HG02588 (cell line): ENCODE data around the gene PCYOX1L.

Experiments used
- ATAC-seq: cut with Tn5 transposase; IDR thresholded peaks from one replicate; pipeline ENCODE4 v1.9.1; 2021; ENCODE audit warnings: mild to moderate bottlenecking, moderate library complexity; ENCODE audit not compliant: unreplicated experiment

The PCYOX1L gene

DNA sequence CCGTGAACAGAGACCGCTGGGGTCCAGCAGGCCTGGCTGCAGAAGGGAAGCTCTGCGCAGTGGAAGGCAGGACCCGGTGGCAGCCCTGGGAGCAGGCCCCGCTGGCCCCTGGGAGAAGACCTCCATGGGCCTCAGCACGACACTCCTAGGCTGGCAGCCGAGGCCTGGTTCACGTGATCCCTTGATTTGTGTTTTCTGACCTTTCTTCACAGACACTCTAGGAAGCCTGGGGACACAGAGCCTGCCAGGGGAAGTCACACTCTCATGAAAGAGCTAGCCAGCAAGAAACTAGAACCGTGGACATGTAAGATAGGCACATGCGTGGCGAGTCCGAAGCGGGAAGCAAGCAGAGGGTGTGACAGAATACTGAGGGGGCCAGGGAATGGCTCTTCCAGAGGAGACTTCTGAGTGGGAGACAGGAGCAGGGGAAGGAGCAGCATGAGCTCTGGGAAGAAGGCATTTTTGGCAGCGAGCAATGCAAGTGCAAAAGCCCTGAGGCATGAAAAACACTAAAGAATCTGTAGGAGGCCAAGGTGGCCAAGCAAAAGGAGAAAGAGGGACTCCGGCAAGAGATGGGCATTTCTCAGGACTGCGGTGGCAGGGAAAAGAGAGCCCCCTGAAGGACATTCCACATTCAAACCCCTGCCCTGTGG is 47.8 kb downstream of the PCYOX1L start:
- ATAC-seq: no peak

DNA sequence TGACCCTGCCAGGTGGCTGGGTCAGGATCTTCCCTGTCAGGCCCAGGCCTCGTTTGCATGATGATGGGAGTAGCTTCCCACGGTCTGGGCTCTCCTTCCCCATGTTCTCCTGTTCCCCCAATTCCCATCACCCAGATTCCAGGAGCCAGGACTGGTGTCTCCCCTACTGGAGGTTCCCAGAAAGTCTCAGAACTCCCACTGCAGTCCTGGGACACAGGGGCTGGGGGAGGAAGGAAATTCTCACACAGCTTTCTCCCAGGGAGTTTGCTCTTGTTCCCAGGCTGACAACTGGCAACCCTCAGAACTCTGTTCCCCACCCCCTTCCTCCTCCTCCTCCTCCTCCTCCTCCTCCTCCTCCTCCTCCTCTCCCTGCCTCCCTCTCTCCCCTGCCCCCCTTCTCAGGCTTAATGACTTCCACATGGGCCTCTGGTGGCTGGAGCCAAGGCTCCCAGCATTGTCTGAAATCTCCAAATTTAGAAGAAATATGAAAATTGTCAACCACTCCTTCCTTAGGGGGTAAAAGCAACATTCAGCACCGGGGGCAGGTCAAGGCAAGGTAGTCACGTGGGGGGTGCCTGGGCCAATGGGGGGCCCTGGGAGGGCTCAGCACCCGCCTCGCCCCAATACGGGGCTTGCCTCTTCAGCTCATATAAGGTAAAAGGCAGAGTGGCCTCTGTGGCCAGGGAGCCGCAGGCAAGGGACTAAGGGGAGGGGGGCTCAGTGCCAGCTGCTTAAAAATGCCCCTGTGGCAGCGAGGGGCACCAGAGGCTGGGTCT is 48.5 kb downstream of the PCYOX1L start:
- no peak for ATAC-seq

DNA sequence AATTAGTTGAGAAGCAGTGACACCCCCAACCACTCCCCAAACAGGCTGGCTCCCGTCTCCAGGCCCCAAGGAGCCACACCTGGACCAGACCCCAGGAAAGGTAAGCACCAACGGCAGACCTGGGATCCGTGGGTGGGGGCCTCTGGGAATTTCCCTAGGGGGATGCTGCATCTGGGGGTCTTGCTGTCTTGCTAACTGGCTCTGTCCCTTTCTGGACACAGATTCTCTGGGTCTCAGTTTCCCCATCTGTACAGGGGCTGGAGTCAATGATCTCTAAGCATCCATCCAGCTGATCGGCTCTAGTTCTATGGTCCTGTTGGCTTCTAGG is 49.1 kb downstream of the PCYOX1L start:
- ATAC-seq: no peak

DNA sequence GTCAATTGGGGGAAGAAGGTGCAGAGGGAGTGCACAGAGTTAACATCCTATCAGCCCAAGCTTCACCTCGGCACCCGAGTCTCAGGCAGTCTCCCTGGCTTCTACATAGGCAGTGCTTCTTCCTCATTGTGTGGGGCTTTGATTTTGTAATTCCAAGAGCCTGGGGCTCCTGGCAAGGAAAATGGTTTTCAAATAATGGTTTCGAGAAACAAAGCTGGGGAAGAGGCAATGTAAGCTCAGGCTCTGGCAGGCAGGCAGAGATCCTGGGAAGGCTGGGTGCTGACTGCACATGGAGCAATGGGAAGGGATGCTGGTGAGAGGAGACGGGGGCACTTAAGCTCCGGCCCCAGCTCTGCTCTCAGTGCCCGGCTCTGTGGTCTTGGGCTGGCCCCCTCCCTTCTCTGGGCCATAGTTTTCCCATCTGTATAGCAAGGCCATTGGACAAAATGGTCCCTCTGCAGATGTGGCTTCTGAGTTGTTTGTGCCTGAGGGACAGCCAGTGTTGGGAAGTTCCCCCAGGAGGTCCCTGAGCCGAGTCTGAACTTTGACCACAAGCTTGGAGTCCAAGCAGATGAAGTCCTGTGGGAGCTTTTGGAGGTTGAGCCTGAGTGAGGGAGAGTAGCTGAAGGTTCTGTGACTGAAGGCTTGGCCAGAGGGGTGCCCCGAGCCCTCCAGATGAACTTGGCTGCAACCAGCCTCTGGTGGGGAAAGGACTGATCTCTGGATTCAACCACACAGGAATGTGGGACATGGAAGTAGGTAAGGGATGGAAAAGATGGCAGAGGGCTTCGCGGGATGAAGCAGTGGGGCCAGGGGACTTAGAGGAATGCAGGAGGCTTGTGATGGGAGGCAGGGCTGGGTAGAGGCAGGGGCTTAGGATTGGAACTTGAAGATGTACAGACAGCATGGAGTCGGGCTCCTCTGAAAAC is 49.7 kb downstream of the PCYOX1L start:
- no peak for ATAC-seq

DNA sequence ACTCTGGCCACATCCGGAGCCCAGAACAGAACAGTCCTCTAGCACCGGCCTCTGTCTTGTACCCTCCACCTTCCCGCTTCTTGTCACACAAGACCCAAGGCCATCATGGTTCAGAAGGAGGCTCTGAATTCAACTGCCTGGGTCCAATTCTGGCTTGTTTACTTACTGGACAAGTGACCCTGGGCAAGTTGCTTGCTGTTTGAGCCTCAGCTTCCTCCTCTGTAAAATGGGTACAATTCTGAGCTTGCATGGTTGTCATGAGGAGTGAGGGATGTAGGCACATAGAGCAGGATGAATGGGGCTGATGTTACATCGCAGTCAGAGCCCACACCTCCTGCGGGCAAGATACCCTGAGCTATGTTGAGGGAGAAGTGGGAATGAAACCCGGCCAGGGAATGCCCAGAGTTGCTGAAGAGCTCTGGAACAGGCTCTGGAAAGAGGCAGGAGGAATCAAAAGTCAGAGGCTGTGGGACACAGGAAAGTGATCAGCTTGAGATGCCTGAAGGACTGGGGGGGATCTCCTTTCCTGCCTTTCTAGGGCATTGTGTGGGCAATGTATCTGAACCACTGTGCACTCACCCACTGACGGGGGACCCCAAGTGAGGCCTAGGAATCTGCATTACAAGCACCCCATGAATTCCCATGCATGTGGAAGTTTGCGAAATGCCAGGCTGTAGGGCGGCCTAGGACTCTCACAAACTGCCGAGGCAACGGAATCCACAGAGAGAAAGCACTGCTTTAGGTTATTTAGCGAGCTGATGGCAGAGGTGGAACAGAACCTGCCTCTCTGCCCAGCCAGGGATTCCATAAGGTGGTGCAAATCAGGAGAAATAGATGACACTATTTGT is 50.6 kb downstream of the PCYOX1L start:
- ATAC-seq: no peak

GRCh38 chr5:149409268-149409948 is 51.6 kb downstream of the PCYOX1L start:
- no peak for ATAC-seq

DNA sequence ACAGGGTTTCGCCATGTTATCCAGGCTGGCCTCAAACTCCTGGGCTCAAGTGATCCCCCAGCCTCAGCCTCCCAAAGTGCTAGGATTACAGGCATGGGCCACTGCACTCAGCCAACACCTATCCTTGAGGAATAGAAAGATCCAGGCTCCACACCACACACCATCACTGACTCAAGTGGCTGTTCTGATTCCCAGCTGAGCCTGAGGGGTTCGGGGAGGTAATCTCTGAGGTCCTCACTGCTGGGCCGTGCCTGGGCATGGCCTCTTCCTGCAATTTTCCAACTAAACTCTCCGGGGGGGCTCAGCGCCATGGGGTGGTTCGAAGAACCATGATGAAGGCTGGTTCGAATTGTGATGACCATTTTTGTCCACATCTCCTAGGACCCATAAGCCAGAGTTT is 52.2 kb downstream of the PCYOX1L start:
- no peak for ATAC-seq

GRCh38 chr5:149410721-149411432 is 53.0 kb downstream of the PCYOX1L start:
- ATAC-seq: no peak

DNA sequence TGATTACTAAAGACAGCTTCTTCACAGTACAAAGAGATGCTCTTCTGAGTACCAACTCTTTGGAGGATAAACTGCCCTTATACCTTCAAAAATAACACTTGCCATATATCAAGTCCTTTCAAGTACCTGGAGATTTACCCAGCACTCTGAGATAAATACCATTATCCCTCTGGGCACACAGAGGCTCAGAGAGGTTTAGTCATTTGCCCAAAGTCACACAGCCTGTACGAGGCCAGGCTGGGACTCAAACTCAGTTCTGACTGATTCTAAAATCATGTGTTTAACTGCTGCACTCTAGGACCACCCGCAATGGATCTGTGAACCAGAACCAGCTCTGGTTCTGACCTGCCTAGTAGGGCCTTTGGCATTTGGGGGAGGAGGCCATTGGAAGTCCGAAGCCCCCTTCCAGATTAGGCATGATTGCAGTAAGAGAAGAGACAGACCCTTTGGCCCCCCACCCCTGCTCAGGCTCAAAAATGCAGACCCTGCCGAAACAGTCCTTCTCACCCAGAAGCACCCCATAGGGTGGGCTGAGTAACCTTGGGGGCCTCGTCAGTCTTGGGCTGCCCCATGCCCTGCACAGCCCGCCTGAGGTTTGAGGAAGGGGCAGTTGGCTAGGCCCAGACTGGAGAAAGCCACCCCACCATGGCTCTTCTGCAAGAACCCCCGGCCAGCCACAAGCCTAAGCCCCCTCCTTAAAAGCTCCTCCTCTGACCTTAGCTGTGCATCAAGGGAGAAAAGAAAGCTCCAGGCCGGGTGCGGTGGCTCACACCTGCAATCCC is 54.1 kb downstream of the PCYOX1L start:
- ATAC-seq: no peak

DNA sequence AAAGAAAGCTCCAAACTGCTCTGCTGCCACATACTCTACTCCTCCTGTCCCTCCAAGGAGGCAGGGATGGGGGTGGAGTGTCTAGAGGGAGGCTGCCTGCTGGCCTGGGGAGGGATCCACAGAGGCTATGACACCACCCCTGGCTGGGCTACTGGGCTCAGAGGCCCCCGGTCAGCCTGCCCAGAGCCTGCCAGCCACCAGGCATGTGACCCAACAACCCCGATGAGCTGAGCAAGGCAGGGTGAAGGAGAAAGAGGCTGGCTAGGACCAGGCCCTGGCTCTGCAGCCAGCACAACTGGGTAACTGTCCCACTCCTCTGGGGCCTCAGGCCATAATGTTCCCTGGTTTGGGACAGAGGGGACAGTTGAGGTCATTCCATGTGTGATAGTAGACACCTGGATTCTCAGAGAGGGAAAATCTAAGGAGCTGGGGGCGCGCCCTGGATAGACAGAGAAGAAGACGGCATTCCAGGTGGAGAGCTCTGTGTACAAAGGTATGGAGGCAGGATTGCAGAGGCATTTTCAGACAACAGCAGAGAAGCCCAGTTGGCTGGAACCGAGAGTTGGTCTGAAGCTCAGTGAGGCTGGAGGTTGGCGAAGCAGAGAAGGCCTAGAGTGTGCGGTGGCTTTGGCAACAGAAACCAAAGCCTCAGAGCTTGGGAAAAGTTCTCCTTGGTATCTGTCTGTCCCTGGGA is 55.1 kb downstream of the PCYOX1L start:
- ATAC-seq: no peak

GRCh38 chr5:149413477-149414210 is 55.8 kb downstream of the PCYOX1L start:
- no peak for ATAC-seq

- no peak for ATAC-seq
Measured at GRCh38 chr5:149414405-149415065, 56.7 kb downstream of the PCYOX1L start.

DNA sequence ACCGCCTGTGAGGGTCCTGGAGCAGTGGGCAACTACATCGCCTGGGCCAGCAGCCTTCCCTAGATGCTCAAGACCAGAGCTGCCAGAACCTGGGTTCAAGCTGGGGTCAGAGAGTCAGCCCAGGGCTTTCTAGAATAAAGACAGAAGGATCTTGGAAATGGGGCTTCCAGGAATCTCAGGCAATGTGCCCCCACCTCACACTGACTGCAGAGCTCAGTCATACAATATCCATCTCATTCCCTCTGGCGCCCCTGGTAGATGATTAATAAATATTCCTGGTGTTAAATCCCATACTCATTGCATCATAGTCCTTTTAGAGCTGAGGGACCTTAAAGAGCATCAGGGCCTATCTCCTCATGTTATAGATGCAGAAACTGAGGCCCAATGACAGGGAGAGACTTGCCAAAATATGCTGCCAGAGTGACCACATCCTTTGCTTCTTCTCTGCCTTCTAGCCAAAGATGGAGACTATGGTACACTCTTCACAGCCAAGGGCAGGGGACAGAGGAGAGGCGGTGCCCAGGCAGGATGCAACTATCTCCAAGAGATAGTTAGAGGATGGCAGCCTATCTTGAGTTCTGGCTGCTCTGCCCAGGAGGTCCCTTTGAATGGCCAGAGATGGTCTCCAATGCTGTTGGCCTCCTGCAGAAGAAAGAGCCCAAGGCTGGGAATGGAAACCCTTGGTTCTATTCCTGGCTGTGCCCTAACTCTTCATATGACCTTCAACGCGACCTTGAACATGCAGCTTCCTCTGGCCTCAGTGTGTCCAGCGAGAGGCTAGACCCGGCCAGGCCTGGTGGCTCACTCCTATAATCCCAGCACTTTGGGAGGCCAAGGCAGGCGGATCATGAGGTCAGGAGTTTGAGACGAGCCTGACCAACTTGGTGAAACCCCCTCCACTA is 57.5 kb downstream of the PCYOX1L start:
- no peak for ATAC-seq

DNA sequence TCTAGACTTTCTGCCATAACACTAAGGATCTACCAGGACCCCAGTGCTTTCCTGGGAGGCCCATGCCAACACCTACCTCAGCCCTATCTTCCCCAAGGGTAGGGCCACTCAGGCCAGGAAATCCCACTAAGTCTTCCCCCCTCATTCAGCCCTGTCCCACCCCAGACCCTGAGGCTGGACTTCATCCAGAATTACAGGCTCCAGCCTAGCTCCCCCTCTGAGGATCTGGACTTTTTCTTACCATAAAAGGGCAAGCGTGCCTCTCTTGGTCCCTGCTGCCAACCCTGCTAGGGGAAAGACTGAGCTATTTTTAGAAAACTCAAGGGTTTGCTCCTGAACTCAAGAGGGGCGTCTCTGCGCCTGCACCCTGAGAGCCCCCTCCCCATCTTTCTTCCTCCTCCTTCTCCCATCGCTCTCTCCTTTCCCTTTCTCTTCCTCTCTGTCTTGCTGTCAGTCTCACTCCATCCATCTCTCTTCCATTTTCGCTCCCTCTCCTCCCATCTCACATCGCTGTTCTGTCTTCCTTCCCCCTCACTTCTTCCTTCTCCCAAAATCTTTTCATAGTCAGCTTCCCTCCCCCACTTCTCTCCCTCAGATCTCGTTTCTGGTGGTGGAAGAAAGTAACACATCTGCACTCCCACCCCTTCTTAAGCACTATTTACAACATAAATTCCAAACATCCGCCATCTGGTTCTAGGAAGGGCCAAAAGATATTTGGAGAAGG is 59.3 kb downstream of the PCYOX1L start:
- no peak for ATAC-seq

GRCh38 chr5:149417711-149418368 is 60.0 kb downstream of the PCYOX1L start:
- no peak for ATAC-seq
